Measurements from ENCODE around the gene C20orf141. TPM values are rescaled to one million over a fixed set of nuclear protein-coding genes. Genes with fewer than 3 reads are reported as not detected.
"Not testable (repeated sequence)": the region's sequence is repeated elsewhere in the genome, so short reads cannot be mapped to it uniquely, and the experiment has no call there.

C20orf141 gene, protein sequence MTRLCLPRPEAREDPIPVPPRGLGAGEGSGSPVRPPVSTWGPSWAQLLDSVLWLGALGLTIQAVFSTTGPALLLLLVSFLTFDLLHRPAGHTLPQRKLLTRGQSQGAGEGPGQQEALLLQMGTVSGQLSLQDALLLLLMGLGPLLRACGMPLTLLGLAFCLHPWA
- total RNA-seq (not detected), polyA plus RNA-seq (not detected)

DNA sequence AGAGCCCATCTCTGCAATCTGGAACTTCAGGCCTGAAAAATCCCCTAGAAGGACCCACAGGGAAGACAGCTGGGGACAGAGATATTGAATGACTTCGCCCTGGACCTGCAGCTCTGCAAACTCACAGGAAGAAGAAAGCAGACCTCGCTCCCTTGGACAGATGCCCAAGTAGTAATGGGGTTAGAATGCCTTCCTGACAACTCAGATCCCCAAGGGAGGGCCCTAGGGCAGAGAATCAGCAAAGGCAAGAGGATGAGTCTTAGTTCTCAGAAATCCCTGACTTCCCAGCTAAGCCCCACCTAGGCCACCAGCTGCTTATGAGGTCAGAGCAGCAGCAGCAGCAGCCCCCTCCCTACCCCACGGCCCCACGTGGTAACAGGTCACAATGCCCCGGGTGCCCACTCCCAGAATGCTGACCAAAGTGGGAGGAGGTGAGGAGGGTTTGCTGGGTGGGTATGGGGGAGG is at the start of gene C20orf141:
Gene C20orf141 (plus strand): TSS at position 401 of the 465 bp plus-strand sequence. CDS start 198 bp downstream, outside the sequence.
- H3K36me3 ChIP-seq (ENCODE audit: insufficient read depth, low read length): no peaks in the 10 kb centered on the region
- Mint-ChIP-seq H3K4me1 (peaks cover 0 to under 1% (median 0%) of the 10 kb centered on the region in 3 donors), H3K4me3 (no peak within 1 kb of the TSS), H3K27me3 (peaks cover 27 to 42% of the 10 kb centered on the region in 2 donors), H3K9me3 (peaks cover 0 to 6% (median 0%) of the 10 kb centered on the region in 5 donors), H3K36me3 (peaks cover 0 to 18% (median 2%) of the 10 kb centered on the region in 3 donors), H3K27ac (no peak within 1 kb of the TSS)
- no peak within 1 kb of the TSS for H3K4me3 ChIP-seq (ENCODE audit: low read length)
- ChIA-PET CTCF (no interaction called here), POLR2A (no interaction called here)
- H3K9me3 ChIP-seq (ENCODE audit: low read length): no peaks in the 10 kb centered on the region
- no peaks in the 10 kb centered on the region for H3K4me1 ChIP-seq (ENCODE audit: insufficient read depth, low read length)
- DNase-seq: no peak
- H3K27me3 ChIP-seq (ENCODE audit: insufficient read depth, low read length, poor library complexity, severe bottlenecking): peaks cover 5% of the 10 kb centered on the region
- peak within 1 kb of the TSS; percentile 9 for H3K27ac ChIP-seq (ENCODE audit: low read depth, low read length)

DNA sequence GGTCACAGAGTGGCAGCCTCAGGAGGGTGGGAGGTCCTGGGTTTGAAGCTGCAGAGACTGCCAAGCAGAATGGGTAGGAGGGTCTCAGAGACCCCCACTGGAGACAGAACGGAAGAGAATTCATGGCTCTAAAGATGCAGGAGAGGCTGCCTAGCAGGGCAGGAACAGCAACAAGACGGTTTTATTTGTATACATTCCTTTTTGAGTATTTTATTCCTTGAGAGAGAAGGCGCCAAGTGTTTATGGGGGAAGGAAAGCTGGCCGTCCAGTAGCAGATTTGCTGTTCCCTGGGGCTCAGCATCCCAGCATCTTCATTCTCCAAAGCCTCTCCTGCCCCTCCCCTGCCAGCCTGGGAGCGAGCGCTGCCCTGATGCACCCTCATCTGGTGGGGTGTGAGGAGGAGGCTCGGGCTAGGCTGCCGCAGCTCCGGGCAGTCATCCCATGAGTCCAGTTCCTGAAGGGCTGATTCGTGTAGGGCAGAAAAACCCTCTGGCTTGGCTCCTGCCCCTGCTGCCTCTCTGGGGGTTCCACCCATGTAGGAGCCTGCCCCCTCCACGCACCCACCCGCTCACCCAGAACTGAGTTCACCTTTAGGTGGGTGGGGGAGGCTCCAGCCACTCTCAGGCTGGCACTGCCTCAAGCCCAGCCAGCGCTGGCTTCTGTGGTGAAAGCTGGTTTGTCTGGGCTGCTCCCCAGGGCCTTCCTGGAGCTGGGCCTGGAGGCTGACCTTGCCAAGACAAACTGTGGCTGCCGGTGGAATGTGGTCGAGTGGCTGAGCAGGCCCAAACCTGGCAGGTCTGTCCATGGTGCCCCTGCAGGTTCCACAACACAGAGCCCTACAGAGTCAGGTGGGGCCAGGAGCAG is 46.8 kb upstream of the C20orf141 start:
- Histone ChIP-seq H3K27ac (ENCODE audit: low read depth, low read length) (no peak overlapping the region), H3K27me3 (ENCODE audit: insufficient read depth, low read length, poor library complexity, severe bottlenecking) (no peaks in the 10 kb centered on the region), H3K4me3 (ENCODE audit: low read length) (no peak overlapping the region), H3K4me1 (ENCODE audit: insufficient read depth, low read length) (no peaks in the 10 kb centered on the region), H3K9me3 (ENCODE audit: low read length) (no peaks in the 10 kb centered on the region), H3K36me3 (ENCODE audit: insufficient read depth, low read length) (no peaks in the 10 kb centered on the region)
- no peak for DNase-seq
- Mint-ChIP-seq H3K27me3 (peaks cover 18 to 38% of the 10 kb centered on the region in 2 donors), H3K27ac (no peak overlapping the region), H3K9me3 (no peaks in the 10 kb centered on the region), H3K4me3 (no peak overlapping the region), H3K36me3 (peaks cover 0 to 5% (median 0%) of the 10 kb centered on the region in 3 donors), H3K4me1 (peaks cover 0 to 7% (median 1%) of the 10 kb centered on the region in 3 donors)
- POLR2A ChIA-PET: no interaction called here
- CTCF ChIA-PET: no interaction called here

DNA sequence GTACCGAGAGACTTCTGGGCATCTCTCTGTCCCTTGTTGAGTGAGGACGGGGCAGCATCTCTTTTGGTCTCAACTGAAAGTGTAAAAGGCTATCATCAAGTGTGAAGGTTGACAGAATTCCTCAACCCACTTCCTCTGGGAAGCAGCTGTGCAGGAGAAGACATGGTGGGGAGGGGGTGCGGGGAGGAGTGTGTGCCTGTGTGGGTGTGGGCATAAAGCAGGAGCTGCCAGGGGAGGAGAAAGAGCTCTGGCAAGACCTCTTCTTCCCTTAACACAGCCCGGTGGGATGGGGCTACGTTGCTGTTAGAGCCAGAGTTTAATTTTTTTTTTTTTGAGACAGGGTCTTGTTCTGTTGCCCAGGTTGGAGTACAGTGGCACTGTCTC is 46.2 kb upstream of the C20orf141 start:
- no peak for DNase-seq
- Histone ChIP-seq H3K27ac (ENCODE audit: low read depth, low read length) (no peak overlapping the region), H3K27me3 (ENCODE audit: insufficient read depth, low read length, poor library complexity, severe bottlenecking) (no peaks in the 10 kb centered on the region), H3K36me3 (ENCODE audit: insufficient read depth, low read length) (no peaks in the 10 kb centered on the region), H3K4me1 (ENCODE audit: insufficient read depth, low read length) (no peaks in the 10 kb centered on the region), H3K4me3 (ENCODE audit: low read length) (no peak overlapping the region), H3K9me3 (ENCODE audit: low read length) (no peaks in the 10 kb centered on the region)
- ChIA-PET CTCF (no interaction called here), POLR2A (no interaction called here)
- Mint-ChIP-seq H3K36me3 (peaks cover 0 to 5% (median 0%) of the 10 kb centered on the region in 3 donors), H3K27me3 (peaks cover 18 to 34% of the 10 kb centered on the region in 2 donors), H3K27ac (no peak overlapping the region), H3K4me1 (peaks cover 0 to 7% (median 1%) of the 10 kb centered on the region in 3 donors), H3K4me3 (no peak overlapping the region), H3K9me3 (no peaks in the 10 kb centered on the region)

DNA sequence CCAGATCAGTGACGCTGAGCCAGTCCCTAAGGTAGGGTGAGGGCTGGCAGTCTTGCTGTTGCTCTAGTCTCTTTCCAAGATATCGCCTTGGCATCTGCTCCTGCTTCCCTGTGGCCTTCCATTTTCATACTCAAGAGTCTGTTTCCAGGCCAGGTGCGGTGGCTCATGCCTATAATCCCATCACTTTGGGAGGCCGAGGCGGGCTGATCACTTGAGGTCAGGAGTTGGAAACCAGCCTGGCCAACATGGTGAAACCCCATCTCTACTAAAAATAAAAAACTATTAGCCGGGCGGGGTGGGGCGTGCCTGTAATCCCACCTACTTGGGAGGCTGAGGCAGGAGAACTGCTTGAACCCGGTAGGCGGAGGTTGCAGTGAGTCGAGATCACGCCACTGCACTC is 44.7 kb upstream of the C20orf141 start:
- H3K9me3 Mint-ChIP-seq; H3K4me3 ChIP-seq (ENCODE audit: low read length); DNase-seq; H3K4me1 ChIP-seq (ENCODE audit: insufficient read depth, low read length); POLR2A ChIA-PET; H3K27ac ChIP-seq (ENCODE audit: low read depth, low read length); H3K36me3 Mint-ChIP-seq; H3K4me3 Mint-ChIP-seq; H3K4me1 Mint-ChIP-seq; H3K9me3 ChIP-seq (ENCODE audit: low read length); H3K27me3 ChIP-seq (ENCODE audit: insufficient read depth, low read length, poor library complexity, severe bottlenecking); H3K36me3 ChIP-seq (ENCODE audit: insufficient read depth, low read length): not testable (repeated sequence)
- Mint-ChIP-seq H3K27me3 (peaks cover 16 to 31% of the 10 kb centered on the region in 2 donors), H3K27ac (peak overlapping the region in 2 of 8 donors; percentile 47 to 58)
- CTCF ChIA-PET: interaction anchor here (0.7 kb wide), 1 partner anchor 17 kb away, joined by 3 read pairs; no protein-coding TSS in a partner anchor

DNA sequence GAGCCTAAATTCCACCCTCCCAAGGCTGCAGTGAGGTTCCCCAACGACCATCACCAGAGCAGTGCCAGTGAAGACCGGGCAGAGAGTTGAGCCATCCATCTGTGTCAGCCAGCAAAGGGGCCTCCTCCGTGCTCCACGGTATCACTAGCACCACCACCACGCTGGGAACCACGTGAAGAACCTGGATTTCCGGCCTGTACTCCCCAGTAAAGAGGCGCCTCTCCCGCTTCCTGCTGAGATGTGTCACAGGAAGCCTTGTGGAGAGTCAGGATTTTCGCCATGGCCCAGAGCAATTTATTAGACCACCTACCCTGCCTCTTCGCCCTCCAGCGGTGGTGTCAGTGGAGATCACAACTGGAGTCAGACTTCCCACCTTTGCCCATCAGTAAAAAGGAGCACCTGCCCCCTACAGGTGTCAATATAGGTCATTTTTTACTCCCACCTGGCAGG is 43.1 kb upstream of the C20orf141 start:
- H3K4me3 Mint-ChIP-seq: no peak overlapping the region
- Histone ChIP-seq H3K36me3 (ENCODE audit: insufficient read depth, low read length) (no peaks in the 10 kb centered on the region), H3K27ac (ENCODE audit: low read depth, low read length) (no peak overlapping the region), H3K9me3 (ENCODE audit: low read length) (no peaks in the 10 kb centered on the region), H3K27me3 (ENCODE audit: insufficient read depth, low read length, poor library complexity, severe bottlenecking) (no peaks in the 10 kb centered on the region), H3K4me3 (ENCODE audit: low read length) (no peak overlapping the region), H3K4me1 (ENCODE audit: insufficient read depth, low read length) (no peaks in the 10 kb centered on the region)
- POLR2A ChIA-PET: no interaction called here
- peaks cover 0 to 6% (median 0%) of the 10 kb centered on the region in 5 donors for H3K9me3 Mint-ChIP-seq
- CTCF ChIA-PET: no interaction called here
- H3K27ac Mint-ChIP-seq: no peak overlapping the region
- peaks cover 0 to 13% (median 0%) of the 10 kb centered on the region in 3 donors for H3K36me3 Mint-ChIP-seq
- peak in 1 of 5 donors; percentile 7 for DNase-seq
- peaks cover 14 to 30% of the 10 kb centered on the region in 2 donors for H3K27me3 Mint-ChIP-seq
- H3K4me1 Mint-ChIP-seq: peaks cover 0 to 7% (median 1%) of the 10 kb centered on the region in 3 donors

DNA sequence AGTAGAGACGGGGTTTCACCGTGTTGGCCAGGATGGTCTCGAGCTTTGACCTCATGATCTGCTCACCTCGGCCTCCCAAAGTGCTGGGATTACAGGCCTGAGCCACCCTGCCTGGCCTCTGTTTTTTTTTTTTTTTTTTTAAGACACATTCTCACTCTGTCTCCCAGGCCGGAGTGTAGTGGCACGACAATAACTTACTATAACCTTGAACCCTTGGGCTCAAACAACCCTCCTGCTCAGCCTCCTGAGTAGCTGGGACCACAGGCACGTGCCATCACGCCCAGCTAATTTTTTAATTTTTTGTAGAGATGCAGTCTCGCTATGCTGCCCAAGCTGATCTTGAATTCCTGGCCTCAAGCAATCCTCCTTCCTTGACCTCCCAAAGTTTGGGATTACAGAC is 41.0 kb upstream of the C20orf141 start:
- Mint-ChIP-seq H3K4me1 (peaks cover 0 to 7% (median 1%) of the 10 kb centered on the region in 3 donors), H3K36me3 (peaks cover 0 to 8% (median 0%) of the 10 kb centered on the region in 3 donors), H3K4me3 (no peak overlapping the region), H3K27ac (no peak overlapping the region), H3K9me3 (peaks cover 0 to 7% (median 0%) of the 10 kb centered on the region in 5 donors), H3K27me3 (peaks cover 14 to 32% of the 10 kb centered on the region in 2 donors)
- ChIA-PET POLR2A (no interaction called here), CTCF (no interaction called here)
- no peaks in the 10 kb centered on the region for H3K4me1 ChIP-seq (ENCODE audit: insufficient read depth, low read length)
- no peak for DNase-seq
- H3K27me3 ChIP-seq (ENCODE audit: insufficient read depth, low read length, poor library complexity, severe bottlenecking): no peaks in the 10 kb centered on the region
- H3K9me3 ChIP-seq (ENCODE audit: low read length): no peaks in the 10 kb centered on the region
- H3K4me3 ChIP-seq (ENCODE audit: low read length): no peak overlapping the region
- H3K27ac ChIP-seq (ENCODE audit: low read depth, low read length): no peak overlapping the region
- no peaks in the 10 kb centered on the region for H3K36me3 ChIP-seq (ENCODE audit: insufficient read depth, low read length)

DNA sequence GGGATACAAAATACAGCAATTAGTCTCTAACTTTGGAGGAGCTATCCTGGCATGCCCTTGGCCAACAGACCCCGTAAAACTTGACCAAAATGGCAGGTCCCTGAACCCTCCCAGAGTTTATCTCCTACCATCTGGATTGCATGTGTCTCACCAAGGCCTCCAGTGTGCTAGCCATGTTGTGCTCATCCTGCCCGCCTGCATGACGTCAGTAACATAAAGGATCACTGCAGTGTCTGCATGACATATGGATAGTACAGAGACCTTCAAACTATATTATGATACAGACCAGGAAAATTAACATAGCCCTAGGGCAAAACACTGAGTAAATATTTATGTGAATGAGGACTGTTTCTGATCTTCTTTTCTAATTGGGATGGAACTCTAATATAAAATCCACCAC is 39.6 kb upstream of the C20orf141 start:
- no peaks in the 10 kb centered on the region for H3K36me3 ChIP-seq (ENCODE audit: insufficient read depth, low read length)
- H3K4me1 ChIP-seq (ENCODE audit: insufficient read depth, low read length): no peaks in the 10 kb centered on the region
- peaks cover 0 to 7% (median 1%) of the 10 kb centered on the region in 3 donors for H3K4me1 Mint-ChIP-seq
- H3K27ac ChIP-seq (ENCODE audit: low read depth, low read length): no peak overlapping the region
- no peak overlapping the region for H3K4me3 Mint-ChIP-seq
- H3K27me3 Mint-ChIP-seq: peaks cover 11 to 28% of the 10 kb centered on the region in 2 donors
- H3K36me3 Mint-ChIP-seq: peaks cover 0 to 8% (median 0%) of the 10 kb centered on the region in 3 donors
- no peak overlapping the region for H3K27ac Mint-ChIP-seq
- no peak overlapping the region for H3K4me3 ChIP-seq (ENCODE audit: low read length)
- H3K27me3 ChIP-seq (ENCODE audit: insufficient read depth, low read length, poor library complexity, severe bottlenecking): no peaks in the 10 kb centered on the region
- DNase-seq: no peak
- ChIA-PET POLR2A (interaction anchor here (1.0 kb wide), 1 partner anchor 13 kb away, joined by 7 read pairs; no protein-coding TSS in a partner anchor), CTCF (no interaction called here)
- no peaks in the 10 kb centered on the region for H3K9me3 ChIP-seq (ENCODE audit: low read length)
- H3K9me3 Mint-ChIP-seq: peaks cover 0 to 7% (median 0%) of the 10 kb centered on the region in 5 donors
